Activated CD4-positive, alpha-beta T cell treated with anti-CD3 and anti-CD28 coated beads for 48 hours (primary cell): ENCODE data around the gene DCTPP1.
A peak's percentile ranks its signal among the peaks of the same experiment; 100 is the strongest.
"Not testable (repeated sequence)": the region's sequence is repeated elsewhere in the genome, so short reads cannot be mapped to it uniquely, and the experiment has no call there.

Experiments
- DNase-seq: peaks from one replicate; pipeline ENCODE4 v3.0.0-alpha.2; 2020

DCTPP1 gene

DNA sequence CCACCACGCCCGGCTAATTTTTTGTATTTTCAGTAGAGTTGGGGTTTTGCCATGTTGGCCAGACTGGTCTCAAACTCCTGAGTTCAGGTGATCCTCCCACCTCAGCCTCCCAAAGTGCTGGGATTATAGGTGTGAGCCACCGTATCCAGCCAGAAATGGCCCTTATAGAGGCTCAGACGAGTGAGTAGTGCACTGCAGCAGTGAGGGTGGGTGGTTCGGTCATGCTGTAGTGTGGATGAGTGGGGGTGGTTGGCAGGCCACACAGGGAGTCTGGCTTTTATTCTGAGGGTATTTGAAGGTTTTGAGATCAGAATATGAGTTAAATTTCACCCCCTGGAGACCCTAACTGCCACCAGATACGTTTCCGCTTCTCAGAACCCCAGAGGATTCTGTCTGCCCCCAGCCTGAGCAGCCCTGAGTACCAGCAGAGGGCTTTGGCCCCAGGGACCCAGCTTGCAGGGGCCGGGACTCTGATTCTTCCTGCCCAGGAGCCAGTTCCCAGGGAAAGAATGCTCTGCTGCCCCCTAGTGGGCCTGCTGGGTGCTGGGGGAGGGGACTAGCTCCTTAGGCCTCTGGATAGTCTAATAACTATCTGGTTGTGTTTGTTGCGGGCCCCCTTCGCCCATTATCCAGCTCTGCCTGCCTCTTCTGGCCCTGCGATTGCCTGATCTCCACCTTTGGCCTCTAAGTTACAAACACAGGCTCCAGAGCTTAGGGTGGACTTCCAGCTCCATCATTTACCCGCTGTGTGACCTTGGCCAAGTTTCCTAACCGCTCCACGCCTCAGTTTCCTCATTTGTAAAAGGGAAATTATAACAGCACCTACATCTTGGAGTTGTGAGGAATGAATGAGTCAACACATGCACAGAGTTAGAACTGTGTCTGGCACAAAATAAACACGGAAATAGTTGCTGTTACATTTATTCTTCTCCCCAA is 20.4 kb downstream of the DCTPP1 start:
- DNase-seq = peak; percentile 95

DNA sequence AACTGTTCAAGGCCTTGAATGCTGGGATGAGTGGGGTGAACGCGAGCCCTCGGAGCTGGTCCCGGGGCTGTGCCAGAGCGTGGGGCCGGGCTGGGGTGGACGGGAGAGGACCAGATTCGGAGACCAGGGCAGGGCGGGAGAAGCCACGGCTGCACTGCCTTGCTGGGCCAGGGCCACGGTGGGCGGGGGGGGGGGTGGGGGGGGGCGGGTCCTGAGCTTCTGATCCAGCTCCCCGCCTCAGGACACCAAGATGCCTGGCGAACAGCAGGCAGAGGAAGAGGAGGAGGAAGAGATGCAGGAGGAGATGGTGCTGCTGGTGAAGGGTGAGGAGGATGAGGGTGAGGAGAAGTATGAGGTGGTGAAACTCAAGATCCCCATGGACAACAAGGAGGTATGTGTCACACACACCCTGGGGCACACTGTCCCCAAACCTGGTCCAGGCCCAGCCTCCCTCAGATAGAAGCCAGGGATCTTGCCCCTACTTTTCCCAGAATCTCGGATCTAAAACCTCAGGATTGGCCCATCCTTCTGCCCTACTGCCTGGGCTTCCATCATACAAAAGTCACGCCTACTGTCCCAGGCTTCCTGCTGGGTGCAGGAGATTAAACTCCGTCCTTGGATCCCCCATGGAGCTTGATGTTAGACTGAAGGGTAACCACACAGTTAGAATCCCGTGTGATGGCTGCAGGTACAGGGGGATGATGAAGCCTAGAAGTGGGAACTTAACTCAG is 21.9 kb downstream of the DCTPP1 start:
- DNase-seq = no peak

DNA sequence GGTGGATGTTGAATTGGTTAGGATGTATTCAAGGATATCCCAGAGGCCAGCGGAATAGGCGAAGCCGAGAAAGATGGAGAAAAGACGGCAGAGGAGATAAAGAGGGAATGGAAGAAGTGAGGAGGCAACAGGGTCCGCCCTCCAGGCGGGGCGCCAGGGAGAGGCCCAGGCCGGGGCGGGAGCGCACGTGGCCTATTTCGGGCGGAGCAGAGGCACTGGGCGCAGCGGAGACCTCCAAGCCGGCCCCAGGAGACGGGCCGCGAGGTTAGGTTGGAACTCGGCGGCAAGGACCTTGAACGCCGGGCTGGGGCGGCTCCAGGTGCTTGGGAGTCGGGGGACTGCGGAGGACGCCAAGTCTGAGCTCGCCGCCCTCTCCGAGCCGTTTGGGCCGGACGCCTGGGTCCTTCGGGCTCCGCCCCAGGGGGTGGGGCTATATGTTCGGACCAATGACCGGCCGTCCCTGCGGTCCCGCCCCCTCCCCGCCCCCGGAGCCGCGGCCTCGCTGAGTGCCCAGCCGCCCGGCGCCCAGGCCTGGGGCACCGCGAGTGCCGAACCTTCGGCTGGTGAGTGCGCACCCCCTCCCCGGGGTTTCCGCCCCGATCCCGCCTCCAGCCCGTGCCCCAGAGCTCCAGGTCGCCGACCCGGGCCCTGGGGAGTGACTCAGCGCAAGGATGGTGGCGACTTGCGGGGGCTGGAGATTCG is 22.6 kb downstream of the DCTPP1 start, which contains the start of gene ZNF771:
Gene ZNF771 (plus strand): TSS at position 505 of the 702 bp plus-strand sequence. CDS start 448 bp downstream, outside the sequence.
- DNase-seq = peak; percentile 95

DNA sequence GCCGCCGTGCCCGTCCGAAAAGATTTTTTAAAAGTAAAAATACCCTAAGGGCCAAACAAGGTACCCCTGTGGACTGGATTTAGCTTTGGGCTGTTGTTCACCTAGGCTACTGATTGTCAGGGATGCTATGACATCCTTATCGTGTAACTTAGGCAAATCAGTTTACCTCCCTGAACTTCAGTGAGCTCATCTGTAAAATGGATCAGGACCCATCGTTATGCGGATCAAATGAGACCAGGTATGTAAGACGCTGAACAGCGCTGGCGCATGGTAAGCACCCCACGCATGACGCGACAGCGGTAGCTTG is 23.1 kb downstream of the DCTPP1 start:
- DNase-seq = no peak

DNA sequence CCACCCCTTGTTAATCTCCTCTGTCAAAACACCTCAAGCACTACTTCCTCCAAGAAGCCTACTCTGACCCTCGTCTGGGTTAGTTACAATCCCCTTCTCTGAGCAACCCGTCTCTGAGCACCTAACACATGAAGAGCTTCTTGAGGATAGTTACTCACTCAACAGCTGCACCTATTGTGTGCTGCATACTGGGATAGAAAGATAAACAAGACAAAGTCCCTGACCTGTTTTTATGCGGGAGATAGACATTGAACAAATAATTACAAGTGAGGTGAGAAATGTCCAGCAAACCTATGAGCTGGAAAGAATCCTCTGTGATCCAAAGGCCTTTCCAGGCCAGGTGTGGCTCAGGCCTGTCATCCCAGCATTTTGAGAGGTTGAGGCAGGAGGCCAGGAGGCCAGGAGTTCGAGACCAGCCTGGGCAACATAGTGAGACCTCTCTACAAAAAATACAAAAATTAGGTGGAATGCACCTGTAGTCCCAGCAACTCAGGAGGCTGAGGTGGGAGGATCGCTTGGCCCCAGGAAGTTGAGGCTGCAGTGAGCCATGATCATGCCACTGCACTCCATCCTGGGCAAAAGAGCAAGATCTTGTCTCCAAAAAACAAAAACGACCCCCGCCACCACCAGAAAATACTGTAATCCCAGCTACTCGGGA is 27.9 kb downstream of the DCTPP1 start:
- no peak for DNase-seq

DNA sequence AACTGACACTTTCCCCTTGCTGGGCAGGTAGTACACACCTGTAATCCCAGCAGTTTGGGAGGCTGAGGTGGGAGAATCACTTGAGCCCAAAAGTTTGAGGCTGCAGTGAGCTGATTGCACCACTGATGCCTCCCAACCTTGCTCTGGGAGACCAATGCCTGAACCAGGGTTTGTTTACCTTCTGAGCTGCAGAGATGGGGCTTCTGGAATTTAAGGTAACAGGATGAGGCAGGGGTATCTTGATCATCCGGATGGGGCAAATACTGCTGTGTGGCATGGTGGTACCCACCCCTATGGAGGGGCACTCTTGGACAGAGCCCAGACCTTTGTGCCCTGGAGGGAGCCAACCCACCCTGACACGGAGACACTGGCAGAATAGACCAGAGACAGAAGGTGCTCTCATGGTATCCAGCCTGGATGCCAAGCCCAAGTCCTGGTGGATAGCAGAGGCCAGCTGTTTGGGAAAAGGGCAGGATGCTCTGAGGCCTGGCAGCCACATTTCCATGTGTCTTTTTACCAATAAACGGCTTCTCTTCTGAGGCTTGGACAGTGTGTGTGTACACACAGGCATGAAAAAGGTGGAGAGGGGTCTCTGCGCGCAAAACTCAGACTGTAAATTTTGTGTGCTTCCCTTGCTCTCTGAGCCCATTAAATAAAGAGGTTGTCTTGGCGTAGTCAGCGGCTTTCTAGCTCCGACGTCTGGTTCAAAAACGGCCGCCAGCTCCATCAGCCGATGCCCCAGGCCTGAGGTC is 30.2 kb downstream of the DCTPP1 start:
- no peak for DNase-seq

DNA sequence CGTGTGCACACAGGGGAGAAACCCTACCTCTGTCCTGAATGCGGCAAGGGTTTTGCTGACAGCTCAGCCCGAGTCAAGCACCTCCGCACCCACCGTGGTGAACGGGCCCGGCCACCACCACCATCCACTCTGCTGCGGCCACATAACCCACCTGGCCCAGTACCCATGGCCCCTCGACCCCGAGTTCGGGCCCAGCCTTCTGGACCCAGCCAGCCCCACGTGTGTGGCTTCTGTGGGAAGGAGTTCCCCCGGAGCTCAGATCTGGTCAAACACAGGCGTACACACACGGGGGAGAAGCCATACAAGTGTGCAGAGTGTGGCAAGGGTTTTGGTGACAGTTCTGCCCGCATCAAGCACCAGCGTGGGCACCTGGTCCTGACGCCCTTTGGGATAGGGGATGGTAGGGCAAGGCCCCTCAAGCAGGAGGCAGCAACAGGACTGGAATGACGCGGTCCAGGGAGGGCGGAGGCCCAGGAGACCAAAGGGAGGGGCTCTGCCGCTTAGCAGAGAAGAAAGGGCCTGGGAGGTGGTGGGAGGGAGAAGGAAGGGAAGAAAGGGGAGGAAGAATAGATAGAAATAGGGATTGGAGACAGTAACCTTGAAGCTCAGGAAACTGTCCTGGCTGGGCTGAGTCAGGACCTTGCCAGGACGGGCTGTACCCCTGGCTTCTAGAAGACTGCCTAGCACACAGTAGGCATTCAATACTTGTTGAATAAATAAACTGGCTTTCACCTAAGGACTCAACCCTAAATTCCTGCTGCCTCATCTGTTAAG is 31.0 kb downstream of the DCTPP1 start:
- no peak for DNase-seq

DNA sequence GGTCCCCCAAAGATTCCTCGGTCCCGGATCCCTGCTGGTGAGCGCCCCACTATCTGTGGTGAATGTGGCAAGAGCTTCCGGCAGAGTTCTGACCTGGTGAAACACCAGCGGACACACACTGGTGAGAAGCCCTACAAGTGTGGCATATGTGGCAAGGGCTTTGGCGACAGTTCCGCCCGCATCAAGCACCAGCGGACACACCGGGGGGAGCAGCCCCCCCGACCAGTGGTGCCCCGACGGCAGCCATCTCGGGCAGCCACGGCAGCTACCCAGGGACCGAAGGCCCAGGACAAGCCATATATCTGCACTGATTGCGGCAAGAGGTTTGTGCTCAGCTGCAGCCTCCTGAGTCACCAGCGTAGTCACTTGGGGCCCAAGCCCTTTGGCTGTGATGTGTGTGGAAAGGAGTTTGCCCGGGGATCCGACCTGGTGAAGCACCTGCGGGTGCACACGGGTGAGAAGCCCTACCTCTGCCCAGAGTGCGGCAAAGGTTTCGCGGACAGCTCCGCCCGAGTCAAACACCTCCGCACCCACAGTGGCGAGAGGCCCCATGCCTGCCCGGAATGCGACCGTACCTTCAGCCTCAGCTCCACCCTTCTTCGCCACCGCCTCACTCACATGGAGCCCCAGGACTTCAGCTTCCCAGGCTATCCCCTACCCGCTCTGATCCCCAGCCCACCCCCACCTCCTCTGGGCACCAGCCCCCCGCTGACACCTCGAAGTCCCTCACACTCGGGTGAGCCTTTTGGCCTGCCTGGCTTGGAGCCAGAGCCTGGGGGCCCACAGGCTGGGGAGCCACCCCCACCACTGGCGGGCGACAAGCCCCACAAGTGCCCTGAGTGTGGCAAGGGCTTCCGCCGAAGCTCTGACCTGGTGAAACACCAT is 31.8 kb downstream of the DCTPP1 start:
- peak; percentile 15 for DNase-seq

DNA sequence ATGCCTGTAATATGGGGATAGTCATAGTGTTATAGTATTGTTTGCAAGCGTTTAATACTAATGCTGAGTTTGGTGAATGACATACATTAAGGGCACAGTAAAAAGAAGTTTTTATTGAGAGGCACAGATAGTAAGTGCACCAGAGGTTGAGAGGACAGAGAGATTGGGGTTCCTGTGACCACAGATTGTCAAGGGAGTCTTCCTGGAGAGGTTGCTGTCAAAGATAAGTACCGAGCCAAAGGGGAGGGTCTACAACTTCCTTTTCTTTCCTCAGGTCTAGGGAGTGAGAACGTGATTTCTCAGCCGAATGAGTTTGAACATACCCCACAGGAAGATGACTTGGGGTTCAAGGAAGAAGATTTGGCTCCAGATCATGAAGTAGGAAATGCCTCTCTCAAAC is 32.8 kb downstream of the DCTPP1 start:
- no peak for DNase-seq

DNA sequence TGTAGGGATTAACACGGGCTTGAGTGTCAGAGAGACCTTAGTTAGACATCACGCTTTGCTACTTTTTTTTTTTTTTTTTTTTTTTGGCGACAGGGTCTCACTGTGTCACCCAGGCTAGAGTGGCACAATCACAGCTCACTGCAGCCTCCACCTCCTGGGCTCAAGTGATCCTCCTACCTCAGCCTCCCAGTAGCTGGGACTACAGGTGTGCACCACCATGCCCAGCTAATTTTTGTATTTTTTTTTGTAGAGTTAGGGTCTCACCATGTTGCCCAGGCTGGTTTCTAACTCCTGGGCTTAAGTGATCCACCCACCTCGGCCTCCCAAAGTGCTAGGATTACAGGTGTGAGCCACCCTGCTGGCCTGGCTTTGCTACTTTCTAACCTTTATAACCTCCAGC is 33.2 kb downstream of the DCTPP1 start:
- DNase-seq = not testable (repeated sequence)

DNA sequence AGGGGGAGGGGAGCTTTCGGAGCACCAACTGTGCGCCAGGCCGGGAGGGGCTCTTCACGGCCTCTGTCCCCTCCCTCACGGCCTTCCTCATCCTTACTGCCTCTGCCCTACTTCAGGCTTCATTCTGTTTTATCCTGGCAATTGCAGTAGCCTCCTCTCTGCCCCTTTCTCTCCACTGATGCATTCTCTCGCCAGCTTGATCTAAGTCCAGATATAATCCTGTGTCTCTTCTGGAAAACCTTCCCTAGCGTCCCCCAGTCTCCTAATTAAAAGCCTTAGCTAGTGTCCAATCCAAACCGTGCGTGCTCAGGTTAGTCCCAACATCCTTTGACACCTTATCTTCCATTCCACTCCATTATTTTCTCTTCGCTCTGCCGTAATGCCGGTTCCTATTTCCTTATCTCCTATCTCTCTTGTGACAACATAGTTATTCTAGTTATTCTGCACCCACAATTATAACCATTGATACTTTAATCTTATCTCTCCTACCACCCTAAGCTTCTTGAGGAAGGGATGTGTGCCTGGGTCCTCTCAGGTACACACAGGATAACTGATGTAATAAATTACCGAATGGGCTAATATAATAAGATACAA is 33.7 kb downstream of the DCTPP1 start:
- no peak for DNase-seq

DNA sequence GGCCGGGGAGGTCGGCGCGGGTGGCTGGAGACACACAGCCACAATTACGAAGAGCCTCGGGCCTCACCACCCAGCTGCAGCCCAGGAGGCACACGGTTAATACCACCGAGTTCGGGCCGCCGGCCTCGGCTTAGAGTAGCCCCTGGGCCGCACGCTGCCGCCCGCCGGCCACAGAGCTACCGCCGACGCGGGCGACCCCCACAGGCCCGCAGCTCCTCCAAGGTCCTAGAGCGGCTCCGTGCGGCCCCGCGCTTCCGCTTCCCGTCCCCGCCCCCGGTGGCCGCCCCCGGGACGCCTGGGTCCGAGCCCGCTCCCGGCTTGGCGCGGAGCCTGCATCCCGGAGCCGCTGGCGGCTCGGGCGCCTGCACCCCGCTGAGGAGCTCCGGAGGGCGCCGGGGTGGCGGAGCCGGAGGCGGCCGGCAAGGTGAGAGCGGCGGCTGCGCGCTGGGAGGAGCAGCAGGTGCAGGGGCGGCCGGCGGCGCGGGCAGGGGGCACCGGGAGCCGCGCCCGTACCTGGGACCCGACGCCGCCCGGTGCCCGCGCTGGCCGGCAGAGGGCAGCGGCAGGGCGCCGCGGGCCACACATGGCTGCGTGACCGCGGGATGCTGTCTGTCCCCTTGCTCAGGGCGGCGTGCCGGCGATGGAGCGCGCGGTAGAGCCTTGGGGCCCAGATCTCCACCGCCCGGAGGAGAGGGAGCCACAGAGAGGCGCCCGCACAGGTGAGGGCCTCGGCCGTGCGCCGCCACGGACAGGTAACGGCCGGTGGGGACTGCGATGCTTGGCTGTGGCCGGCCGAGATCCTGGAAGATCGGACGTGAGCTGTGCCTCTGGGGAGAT is 34.5 kb downstream of the DCTPP1 start, which contains the start of gene ZNF48:
Gene ZNF48 (plus strand): TSS at position 266 of the 837 bp plus-strand sequence. CDS start 375 bp downstream, at position 641.
- peak; percentile 61 for DNase-seq

DNA sequence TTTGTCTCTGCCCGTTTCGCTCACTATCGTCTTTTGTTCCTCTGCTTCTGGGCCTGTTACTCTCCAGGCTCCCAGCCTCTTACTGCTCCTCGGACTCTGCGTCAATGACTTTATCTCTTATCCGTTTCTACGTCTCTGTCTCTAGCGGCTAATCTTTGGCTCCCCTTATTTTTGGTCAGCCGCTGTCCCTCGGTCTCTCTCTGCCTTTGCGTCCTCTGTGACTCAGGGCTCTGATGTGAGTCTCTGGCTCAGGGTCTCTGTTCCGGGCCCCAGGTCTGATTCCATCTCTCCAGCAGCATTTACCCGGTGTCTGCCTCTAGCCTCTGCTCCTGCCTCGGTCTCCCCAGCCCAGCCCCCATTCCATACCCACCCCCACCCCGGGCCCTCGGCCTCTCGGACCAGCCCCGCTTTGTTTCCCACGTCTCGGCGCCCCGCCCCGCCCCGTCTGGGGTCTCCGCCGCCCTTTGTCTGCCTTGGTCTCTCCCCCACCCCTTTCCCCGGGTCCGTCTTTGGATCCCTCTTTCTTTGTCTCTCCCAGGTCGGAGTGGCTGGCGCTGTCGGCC is 35.2 kb downstream of the DCTPP1 start:
- no peak for DNase-seq

DNA sequence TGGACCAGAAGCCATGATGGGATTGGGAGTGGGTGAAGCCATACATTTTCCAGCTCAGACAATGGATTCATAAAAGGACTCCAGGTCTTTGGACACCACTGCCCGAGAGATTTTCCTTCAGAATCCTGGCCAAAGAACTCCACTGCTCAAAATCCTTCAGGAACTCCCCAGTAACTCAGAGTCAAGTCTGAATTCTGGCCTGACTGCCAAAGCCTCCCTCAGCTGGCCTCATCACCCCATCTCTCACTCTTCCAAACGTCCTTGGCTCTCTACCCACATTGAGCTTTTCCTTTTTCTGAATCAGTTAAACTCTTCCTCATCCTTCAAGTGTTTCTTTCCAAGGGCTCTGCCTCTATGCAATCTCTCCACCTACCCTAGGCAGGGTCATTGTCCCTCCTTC is 46.3 kb downstream of the DCTPP1 start:
- DNase-seq = no peak

DNA sequence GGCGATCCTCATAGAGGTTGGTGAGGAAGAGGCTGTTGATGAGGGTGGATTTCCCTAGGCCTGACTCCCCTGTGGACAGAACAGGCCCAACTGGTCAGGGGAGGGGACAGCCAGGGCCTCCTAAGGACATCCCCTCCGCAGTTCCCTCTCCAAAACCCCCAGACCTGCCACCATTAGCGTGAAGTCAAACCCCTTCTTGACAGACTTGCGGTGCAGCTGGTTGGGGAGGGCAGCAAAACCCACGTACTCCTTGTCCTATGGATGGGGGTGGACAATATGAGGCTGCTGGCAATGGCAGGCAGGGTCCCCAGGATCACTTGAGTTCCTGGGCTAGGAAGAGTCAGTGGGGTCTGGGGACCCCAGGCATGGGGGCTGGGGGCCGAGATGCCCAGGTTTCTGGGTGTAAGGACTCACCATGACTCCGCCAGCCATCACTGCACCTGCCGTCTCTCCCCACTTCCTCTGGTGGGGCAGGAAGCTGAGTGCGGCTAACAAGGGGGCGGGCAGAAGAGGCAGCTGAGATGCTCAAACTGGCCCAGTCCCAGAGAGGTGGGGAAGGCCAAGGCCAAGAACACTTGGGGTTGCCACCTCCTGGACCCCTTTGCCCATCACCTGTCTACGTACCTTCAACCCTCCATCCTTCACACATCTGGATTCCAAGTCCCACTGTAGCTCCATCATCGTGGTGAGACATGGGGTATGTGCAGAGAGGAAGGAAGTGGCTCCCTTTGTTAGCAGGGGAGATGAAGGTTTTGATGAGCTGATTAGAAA is 47.5 kb downstream of the DCTPP1 start, which contains the start of gene SEPTIN1:
Gene SEPTIN1 (minus strand): TSS at position 451 of the 771 bp plus-strand sequence. CDS start 19 bp downstream, at position 432.
- peak; percentile 82 for DNase-seq

DNA sequence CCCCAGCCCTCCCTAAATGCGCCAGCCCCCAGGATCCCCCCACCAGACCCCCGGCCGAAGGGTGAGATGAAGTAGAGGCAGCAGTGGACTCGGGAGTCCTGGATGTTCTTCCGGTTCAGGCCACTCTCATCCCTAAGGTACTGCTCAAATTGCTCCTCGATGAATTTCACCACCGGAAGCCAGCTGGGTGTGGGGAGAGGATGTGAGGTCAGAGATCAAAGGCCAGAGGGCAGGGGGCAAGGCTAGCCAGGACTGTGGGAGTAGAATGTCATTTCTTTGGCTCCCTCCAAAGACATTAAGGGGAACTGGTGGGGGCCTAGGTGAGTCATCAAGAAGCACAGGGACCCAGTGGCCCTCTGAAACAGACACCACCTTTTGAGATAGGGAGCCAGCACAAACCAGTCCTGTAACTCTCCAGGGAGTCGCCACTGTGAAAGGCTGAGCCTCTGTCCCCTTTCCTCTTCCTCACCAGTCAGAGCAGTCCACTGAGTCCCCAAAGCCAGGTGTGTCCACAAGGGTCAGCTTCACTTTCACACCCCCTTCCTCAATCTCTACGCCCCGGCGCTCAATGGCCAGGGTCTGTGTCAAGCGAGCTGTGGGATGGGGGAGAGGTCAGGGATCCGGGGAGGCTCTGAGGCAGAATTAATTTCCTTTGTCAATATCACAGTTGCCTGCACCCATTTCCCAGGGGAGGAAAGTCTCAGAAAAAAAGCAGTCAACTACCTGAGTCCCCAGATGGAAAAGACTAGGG is 48.4 kb downstream of the DCTPP1 start:
- DNase-seq = peak; percentile 41

DNA sequence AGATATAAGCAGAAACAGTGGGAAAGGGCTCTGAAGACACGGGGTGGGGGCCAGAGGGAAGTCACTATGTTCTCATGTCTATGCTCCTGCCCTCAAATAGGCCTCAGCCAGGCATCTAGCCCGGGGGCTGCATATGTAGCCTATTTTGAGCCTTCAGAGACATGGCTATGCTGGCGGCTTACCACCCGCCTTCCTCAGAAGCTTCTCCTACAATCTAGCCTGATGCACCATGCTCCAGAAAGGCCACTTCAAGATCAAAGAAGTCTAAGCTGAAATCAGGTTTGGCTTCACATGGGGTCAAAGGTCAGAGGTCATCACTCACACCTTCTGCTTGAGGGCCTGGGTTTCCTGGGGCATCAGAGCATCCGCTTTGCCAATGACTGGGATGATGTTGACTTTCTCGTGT is 49.0 kb downstream of the DCTPP1 start:
- no peak for DNase-seq
